LNCAP (cell line): Measurements from ENCODE around the gene IL1RAPL2.

ENCODE experiments used
- TF ChIP-seq, protein P1 (sequence below): fragments of 450-650 bp; IDR thresholded peaks from 2 replicates; pipeline ENCODE4 v1.5.1; 2017; ENCODE audit warnings: mild to moderate bottlenecking

The IL1RAPL2 gene

DNA sequence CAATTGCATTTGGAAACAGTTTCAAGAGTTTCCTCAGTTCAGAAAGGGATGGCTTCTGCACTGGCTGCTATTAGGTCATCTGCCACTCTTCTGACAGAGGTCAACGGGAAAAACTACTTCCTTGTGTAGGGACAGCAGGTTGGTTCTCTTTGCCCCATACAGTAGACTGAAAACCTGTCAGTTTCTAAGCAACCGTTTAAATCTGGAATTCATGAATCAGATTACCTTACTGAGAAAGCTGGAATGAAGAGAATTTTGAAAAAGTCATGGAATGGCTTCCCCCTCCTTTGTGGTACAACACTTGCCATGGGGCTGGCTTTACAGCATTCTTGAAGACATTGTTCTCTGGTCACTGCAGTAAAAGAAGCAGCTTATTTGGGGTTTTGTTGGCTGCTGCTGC is 240.3 kb downstream of the IL1RAPL2 start:
- TF ChIP-seq, protein P1, sequence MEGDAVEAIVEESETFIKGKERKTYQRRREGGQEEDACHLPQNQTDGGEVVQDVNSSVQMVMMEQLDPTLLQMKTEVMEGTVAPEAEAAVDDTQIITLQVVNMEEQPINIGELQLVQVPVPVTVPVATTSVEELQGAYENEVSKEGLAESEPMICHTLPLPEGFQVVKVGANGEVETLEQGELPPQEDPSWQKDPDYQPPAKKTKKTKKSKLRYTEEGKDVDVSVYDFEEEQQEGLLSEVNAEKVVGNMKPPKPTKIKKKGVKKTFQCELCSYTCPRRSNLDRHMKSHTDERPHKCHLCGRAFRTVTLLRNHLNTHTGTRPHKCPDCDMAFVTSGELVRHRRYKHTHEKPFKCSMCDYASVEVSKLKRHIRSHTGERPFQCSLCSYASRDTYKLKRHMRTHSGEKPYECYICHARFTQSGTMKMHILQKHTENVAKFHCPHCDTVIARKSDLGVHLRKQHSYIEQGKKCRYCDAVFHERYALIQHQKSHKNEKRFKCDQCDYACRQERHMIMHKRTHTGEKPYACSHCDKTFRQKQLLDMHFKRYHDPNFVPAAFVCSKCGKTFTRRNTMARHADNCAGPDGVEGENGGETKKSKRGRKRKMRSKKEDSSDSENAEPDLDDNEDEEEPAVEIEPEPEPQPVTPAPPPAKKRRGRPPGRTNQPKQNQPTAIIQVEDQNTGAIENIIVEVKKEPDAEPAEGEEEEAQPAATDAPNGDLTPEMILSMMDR: no peak

DNA sequence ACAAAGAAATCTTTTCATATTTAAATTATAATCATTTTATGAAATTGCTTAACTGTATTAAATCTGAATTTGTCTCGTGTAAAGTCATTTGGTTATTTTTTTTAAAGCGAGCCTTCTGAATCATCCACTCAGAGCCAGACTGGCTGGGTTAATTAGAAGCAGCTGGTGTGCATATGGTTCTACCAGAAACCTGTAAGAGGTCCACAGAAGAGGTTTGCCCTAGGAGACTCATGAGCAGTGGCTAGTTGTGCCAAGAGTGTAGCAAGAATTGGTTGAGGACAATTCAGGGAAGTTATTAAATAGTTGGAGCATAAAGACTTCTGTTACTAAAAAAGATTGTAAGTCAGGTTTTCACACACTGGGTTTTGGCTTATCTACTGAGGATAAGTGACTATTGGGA is 267.4 kb downstream of the IL1RAPL2 start:
- TF ChIP-seq, protein P1: no peak

DNA sequence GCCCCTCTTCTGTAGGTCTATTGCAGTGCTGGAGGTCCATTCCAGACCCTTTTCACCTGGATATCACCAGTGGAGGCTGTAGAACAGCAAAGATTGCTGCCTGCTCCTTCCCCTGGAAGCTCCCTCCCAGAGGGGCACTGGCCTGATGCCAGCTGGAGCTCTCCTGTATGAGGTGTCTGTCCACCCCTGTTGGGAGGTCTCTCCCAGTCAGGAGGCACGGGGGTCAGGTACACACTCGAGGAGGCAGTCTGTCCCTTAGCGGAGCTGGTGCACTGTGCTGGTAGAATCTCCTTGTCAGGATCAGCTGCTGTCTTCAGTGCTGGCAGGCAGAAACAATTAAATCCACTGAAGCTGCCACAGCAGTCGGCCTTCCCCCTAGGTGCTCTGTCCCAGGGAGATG is 276.6 kb downstream of the IL1RAPL2 start:
- TF ChIP-seq, protein P1: no peak

DNA sequence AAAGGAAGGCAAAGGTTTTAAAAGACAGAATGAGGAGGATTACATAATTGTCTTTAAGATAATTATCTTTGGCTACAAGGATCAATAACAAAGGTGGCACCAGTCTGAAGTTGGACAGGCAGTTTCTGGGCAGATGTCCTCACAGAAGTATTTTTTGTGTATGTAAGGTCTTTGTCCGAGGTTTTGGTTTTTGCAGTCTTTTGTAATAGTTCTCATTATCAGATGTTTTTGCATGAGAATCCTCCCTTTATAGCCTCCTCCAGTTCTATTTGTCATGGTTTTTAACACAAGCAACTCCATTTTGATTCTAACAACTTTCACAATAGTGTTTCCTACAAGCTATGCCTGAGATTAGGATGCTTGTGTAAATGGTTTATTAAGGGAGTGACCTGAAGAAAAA is 286.2 kb downstream of the IL1RAPL2 start:
- TF ChIP-seq, protein P1: no peak

DNA sequence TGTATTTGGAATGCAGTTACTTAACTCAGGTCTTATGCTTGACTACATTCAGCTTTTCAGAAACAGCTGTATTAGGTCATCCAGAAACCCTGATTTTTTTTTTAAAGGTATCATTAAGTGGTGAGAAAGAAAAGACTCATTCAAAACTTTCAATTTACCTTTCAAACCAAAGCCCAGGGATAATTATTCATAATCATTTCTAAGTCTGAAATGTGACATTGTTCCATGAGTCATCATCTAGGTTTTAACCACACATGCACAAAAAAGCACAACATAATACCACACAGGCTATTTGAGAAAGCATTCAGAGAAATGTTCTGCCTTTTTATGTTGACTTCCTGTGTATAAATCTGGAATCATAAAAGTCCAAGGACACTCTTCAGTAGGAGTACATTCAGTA is 288.2 kb downstream of the IL1RAPL2 start:
- TF ChIP-seq, protein P1: no peak

DNA sequence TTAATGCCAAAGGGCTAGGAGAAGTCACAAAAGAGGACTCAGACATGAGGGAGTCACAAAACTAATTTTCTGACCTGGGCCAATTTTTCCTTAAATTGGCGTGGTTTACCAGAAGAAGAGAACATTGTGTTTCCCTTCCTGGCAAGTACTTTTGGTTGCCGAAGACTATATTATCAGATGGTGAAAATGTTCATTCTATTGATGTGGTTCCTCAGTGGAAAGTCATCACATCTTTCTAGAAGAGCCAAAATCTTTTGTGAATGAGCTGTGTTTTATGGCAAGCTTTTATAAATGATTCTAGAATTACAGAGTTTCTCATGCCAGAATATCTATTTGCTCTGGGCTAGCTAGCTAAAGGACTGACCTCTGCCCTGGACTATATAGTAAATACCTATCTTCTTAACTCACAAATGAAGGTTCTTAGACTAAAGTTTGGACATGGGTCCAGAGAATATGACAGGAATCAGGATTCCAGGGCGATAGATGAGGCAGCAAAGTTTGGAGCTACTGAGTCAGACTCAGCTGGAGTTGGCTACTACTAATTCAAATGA is 288.9 kb downstream of the IL1RAPL2 start:
- TF ChIP-seq, protein P1: no peak

DNA sequence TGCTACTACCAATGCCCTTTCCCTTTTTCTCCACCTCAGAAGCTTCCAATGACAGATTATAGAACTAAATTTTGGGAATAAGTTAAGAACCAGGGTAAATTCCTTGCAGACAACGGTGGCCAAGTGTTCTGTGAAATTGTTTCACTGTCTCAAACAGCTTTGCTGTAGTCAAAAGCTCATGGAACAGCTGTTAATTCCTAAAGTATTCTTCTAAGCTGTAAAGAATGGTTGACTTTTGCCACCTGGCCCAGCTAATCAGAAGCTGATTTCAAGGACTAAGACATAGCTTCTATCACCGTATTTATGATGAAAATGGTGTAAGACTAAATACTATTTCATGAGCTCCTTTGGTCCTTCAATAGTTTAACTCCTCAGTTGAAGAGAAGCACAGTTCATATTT is 297.5 kb downstream of the IL1RAPL2 start:
- TF ChIP-seq, protein P1: no peak

DNA sequence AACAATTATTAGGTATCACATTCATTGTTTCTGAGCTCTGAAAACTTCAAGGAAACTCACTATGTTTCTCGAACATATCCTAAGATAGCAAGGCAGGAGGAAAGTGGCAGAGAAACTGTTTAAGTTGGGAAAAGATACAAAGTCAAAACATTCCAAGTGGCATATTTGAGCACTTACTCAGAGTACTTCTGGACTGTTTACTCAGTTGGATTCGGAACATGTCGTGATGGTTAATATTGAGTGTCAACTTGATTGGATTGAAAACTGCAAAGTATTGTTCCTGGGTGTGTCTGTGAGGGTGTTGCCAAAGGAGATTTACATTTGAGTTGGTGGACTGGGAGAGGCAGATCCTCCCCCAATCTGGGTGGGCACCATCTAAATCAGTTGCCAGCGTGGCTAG is 298.3 kb downstream of the IL1RAPL2 start:
- TF ChIP-seq, protein P1: no peak
